ENCODE results near the gene ACOT12.
A peak's percentile ranks its signal among the peaks of the same experiment; 100 is the strongest.
"Not testable (repeated sequence)": the region's sequence is repeated elsewhere in the genome, so short reads cannot be mapped to it uniquely, and the experiment has no call there.

Gene ACOT12

GRCh38 chr5:81303563-81303962 is 90.4 kb downstream of the ACOT12 start:
- Histone ChIP-seq H3K9me3 (no peaks in the 10 kb centered on the region), H3K4me3 (ENCODE audit: low read depth, low read length) (no peak overlapping the region), H3K4me1 (peaks cover 3% of the 10 kb centered on the region; the same call in 1 of the 2 replicates), H3K27me3 (no peaks in the 10 kb centered on the region), H3K36me3 (peaks cover 4% of the 10 kb centered on the region)
- no peak for DNase-seq
- no peak for TF ChIP-seq CTCF (IDR thresholded peaks at IDR 0.05; ENCODE audit: low read depth, low read length)

- Histone ChIP-seq H3K36me3 (peaks cover 4% of the 10 kb centered on the region), H3K4me1 (peaks cover 3% of the 10 kb centered on the region; the same call in 1 of the 2 replicates), H3K27me3 (no peaks in the 10 kb centered on the region), H3K4me3 (ENCODE audit: low read depth, low read length) (peak overlapping the region; percentile 84), H3K9me3 (no peaks in the 10 kb centered on the region)
- DNase-seq, result no peak
- no peak for TF ChIP-seq CTCF (IDR thresholded peaks at IDR 0.05; ENCODE audit: low read depth, low read length)
Observed at GRCh38 chr5:81302596-81302995, 91.3 kb downstream of the ACOT12 start.

GRCh38 chr5:81301271-81302015 is 92.5 kb downstream of the ACOT12 start, which contains the start of gene ZCCHC9:
Gene ZCCHC9 (plus strand): TSS chr5:81301587. CDS start chr5:81304758, 3,171 bp downstream.
- H3K27me3 ChIP-seq, result no peaks in the 10 kb centered on the region
- H3K36me3 ChIP-seq, result peaks cover 4% of the 10 kb centered on the region
- H3K4me3 ChIP-seq (ENCODE audit: low read depth, low read length), result peak within 1 kb of the TSS; percentile 84
- TF ChIP-seq CTCF (IDR thresholded peaks at IDR 0.05; ENCODE audit: low read depth, low read length), result peak; percentile 40; the same call in 1 of the 2 replicates
- H3K4me1 ChIP-seq, result peaks cover 6% of the 10 kb centered on the region
- no peaks in the 10 kb centered on the region for H3K9me3 ChIP-seq
- DNase-seq, result peak; percentile 95

GRCh38 chr5:81300921-81301270 is 93.0 kb downstream of the ACOT12 start:
- Histone ChIP-seq H3K9me3 (no peaks in the 10 kb centered on the region), H3K27me3 (no peaks in the 10 kb centered on the region), H3K4me3 (ENCODE audit: low read depth, low read length) (peak overlapping the region; percentile 84), H3K36me3 (peaks cover 4% of the 10 kb centered on the region), H3K4me1 (peaks cover 6% of the 10 kb centered on the region)
- DNase-seq, result no peak
- TF ChIP-seq CTCF (IDR thresholded peaks at IDR 0.05; ENCODE audit: low read depth, low read length), result no peak

- no peak for TF ChIP-seq CTCF (IDR thresholded peaks at IDR 0.05; ENCODE audit: low read depth, low read length)
- peaks cover 6% of the 10 kb centered on the region for H3K4me1 ChIP-seq
- H3K9me3 ChIP-seq, result no peaks in the 10 kb centered on the region; the same call in 1 of the 2 replicates
- H3K4me3 ChIP-seq (ENCODE audit: low read depth, low read length), result no peak overlapping the region
- no peak for DNase-seq
- no peaks in the 10 kb centered on the region; the same call in 1 of the 2 replicates for H3K27me3 ChIP-seq
- H3K36me3 ChIP-seq, result peaks cover 4% of the 10 kb centered on the region
Observed at GRCh38 chr5:81297531-81297930, 96.4 kb downstream of the ACOT12 start.

- not testable (repeated sequence) for H3K4me3 ChIP-seq (ENCODE audit: low read depth, low read length); H3K36me3 ChIP-seq; H3K27me3 ChIP-seq; H3K9me3 ChIP-seq; DNase-seq; H3K4me1 ChIP-seq
Observed at GRCh38 chr5:81294021-81294420, 99.9 kb downstream of the ACOT12 start.
